NB4 (cell line): ENCODE results near the gene ACACB.

ENCODE experiments used
- MYC ChIP-seq: IDR thresholded peaks from 2 replicates; pipeline ENCODE4 v1.6.1; 2011; ENCODE audit warnings: low read depth, low read length
- POLR2A ChIP-seq: IDR thresholded peaks from 2 replicates; pipeline ENCODE4 v1.6.1; 2011; ENCODE audit warnings: mild to moderate bottlenecking; ENCODE audit not compliant: insufficient read length; ENCODE audit errors: extremely low read depth
- TF ChIP-seq, protein P1 (sequence below): IDR thresholded peaks from one replicate; pipeline ENCODE4 v1.5.1; 2012; ENCODE audit warnings: low read depth, low read length
- TF ChIP-seq, protein P2 (sequence below): IDR thresholded peaks from 2 replicates; pipeline ENCODE4 v1.6.1; 2011; ENCODE audit warnings: low read depth, low read length

- TF ChIP-seq, protein P1, sequence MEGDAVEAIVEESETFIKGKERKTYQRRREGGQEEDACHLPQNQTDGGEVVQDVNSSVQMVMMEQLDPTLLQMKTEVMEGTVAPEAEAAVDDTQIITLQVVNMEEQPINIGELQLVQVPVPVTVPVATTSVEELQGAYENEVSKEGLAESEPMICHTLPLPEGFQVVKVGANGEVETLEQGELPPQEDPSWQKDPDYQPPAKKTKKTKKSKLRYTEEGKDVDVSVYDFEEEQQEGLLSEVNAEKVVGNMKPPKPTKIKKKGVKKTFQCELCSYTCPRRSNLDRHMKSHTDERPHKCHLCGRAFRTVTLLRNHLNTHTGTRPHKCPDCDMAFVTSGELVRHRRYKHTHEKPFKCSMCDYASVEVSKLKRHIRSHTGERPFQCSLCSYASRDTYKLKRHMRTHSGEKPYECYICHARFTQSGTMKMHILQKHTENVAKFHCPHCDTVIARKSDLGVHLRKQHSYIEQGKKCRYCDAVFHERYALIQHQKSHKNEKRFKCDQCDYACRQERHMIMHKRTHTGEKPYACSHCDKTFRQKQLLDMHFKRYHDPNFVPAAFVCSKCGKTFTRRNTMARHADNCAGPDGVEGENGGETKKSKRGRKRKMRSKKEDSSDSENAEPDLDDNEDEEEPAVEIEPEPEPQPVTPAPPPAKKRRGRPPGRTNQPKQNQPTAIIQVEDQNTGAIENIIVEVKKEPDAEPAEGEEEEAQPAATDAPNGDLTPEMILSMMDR: no peak
- TF ChIP-seq, protein P2, sequence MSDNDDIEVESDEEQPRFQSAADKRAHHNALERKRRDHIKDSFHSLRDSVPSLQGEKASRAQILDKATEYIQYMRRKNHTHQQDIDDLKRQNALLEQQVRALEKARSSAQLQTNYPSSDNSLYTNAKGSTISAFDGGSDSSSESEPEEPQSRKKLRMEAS: no peak
- TF ChIP-seq POLR2A (no peak), MYC (no peak)
Measured at GRCh38 chr12:109287811-109288469, 171.6 kb downstream of the ACACB start.
